Adipocyte (in vitro differentiated cells): Measurements from ENCODE around the gene DCANP1.

Source experiments
- DNase-seq: peaks from one replicate; pipeline ENCODE4 v3.0.0-alpha.2; 2015; ENCODE audit warnings: low read depth
- H3K27me3 ChIP-seq: replicated peaks from 2 replicates; pipeline ENCODE4 v1.7.0; 2013; ENCODE audit warnings: mild to moderate bottlenecking, low read length, moderate library complexity; ENCODE audit not compliant: control insufficient read depth, insufficient read depth
- H3K36me3 ChIP-seq: 2 replicates; pipeline ENCODE4 v1.7.0; 2013; ENCODE audit warnings: low read length, mild to moderate bottlenecking, moderate library complexity; ENCODE audit not compliant: control insufficient read depth, insufficient read depth, severe bottlenecking
- H3K4me1 ChIP-seq: 2 replicates; pipeline ENCODE4 v1.7.0; 2013; ENCODE audit warnings: mild to moderate bottlenecking, low read length, moderate library complexity; ENCODE audit not compliant: control insufficient read depth, insufficient read depth
- H3K4me3 ChIP-seq: 2 replicates; pipeline ENCODE4 v1.7.0; 2013; ENCODE audit warnings: mild to moderate bottlenecking, low read length, moderate library complexity
- H3K9ac ChIP-seq: 2 replicates; pipeline ENCODE4 v1.7.0; 2013; ENCODE audit warnings: mild to moderate bottlenecking, low read length, moderate library complexity
- H3K9me3 ChIP-seq: 2 replicates; pipeline ENCODE4 v1.7.0; 2013; ENCODE audit warnings: mild to moderate bottlenecking, low read length, moderate library complexity; ENCODE audit not compliant: control insufficient read depth

DCANP1 gene

DNA sequence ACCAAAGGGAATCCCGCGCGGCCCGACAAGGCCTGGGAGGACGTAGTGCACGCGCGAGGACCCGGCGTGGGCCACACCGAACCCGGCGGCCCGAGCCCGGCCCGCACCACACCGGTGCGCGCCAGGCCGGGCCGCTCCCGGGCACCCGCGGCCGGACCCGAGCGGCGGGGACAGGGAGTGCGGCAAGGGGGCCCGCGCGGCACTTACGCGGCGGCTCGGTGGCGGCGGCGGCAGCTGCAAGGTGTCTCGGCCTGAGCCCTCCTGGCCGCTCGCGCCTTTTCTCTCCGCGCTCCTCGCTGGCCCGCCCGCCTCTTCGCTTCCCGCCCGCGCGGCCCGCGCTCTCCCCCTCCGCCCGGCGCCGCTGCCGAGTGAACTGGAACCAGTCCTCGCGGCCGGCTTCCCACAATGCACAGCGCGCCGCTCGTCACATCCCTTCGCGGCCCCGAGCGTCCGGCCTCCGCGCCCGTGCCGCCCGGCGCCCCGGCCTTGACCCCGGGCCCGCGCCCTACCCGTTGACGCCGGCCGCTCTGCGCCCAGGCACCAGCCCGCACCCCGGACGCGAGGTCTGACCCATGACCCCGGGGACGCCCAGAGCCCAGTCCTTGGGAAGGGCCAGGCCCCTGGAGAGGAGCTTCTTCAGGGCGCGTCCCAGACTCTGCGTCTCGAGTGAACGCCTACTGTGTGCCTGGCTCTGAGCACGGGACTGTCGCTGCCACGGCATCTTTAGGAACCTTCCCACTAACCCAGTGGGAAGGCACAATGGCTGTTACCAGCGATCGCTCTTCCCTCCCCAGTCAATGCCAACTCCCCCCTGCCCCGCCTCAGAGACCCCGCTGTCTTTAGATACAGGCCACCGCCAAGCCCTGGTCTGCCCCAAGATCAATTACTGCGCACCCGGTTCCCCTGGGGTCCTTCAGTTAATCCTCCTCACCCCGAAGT is 48.0 kb downstream of the DCANP1 start, which contains the start of gene MACROH2A1:
Gene MACROH2A1 (minus strand): TSS at position 377 of the 939 bp plus-strand sequence. CDS start 10,138 bp downstream, outside the sequence.
- Histone ChIP-seq H3K36me3 (no peaks in the 10 kb centered on the region), H3K27me3 (no peaks in the 10 kb centered on the region)
- peak; percentile 97 for DNase-seq

GRCh38 chr5:135398160-135398854 is 48.8 kb downstream of the DCANP1 start:
- Histone ChIP-seq H3K9me3 (no peaks in the 10 kb centered on the region), H3K27me3 (no peaks in the 10 kb centered on the region), H3K36me3 (no peaks in the 10 kb centered on the region), H3K4me1 (peaks cover 29% of the 10 kb centered on the region), H3K9ac (peak overlapping the region; percentile 94), H3K4me3 (peak overlapping the region; percentile 91)
- DNase-seq = peak; percentile 71

More for the DNA sequence above, 48.0 kb downstream of the DCANP1 start, which contains the start of gene MACROH2A1:
- Histone ChIP-seq H3K9ac (peak within 1 kb of the TSS; percentile 94), H3K4me1 (peaks cover 21% of the 10 kb centered on the region), H3K9me3 (no peaks in the 10 kb centered on the region), H3K4me3 (peak within 1 kb of the TSS; percentile 91)

GRCh38 chr5:135397084-135397483 is 50.1 kb downstream of the DCANP1 start:
- Histone ChIP-seq H3K36me3 (no peaks in the 10 kb centered on the region), H3K4me1 (peaks cover 41% of the 10 kb centered on the region), H3K27me3 (no peaks in the 10 kb centered on the region), H3K9me3 (no peaks in the 10 kb centered on the region), H3K4me3 (peak overlapping the region; percentile 91), H3K9ac (peak overlapping the region; percentile 94)
- DNase-seq = no peak

GRCh38 chr5:135396459-135397055 is 50.6 kb downstream of the DCANP1 start:
- H3K36me3 ChIP-seq = no peaks in the 10 kb centered on the region
- no peak overlapping the region for H3K4me3 ChIP-seq
- DNase-seq = no peak
- peaks cover 47% of the 10 kb centered on the region for H3K4me1 ChIP-seq
- no peak overlapping the region for H3K9ac ChIP-seq
- no peaks in the 10 kb centered on the region for H3K27me3 ChIP-seq
- no peaks in the 10 kb centered on the region for H3K9me3 ChIP-seq

DNA sequence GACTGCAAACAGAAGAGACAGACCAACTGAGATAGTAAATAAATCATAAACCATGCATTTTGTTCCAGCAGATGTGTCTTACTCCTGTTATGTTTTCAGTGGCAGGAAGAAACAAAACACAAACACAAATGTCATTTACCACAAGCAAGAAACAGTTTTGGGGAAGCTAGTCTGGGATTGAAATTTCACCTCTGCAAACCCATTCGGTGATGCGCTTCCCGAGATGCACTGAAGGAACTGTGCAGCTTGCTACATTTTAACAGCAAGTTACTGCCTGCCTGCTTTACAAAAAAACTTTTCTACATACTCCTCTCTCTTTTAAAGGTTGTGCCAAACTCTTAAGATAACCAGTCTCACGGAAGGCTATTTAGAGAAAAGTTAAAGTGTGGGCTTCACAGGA is 51.3 kb downstream of the DCANP1 start:
- no peaks in the 10 kb centered on the region for H3K36me3 ChIP-seq
- DNase-seq = no peak
- H3K9me3 ChIP-seq = no peaks in the 10 kb centered on the region
- peaks cover 54% of the 10 kb centered on the region for H3K4me1 ChIP-seq
- H3K9ac ChIP-seq = no peak overlapping the region
- H3K4me3 ChIP-seq = no peak overlapping the region
- no peaks in the 10 kb centered on the region for H3K27me3 ChIP-seq

- no peaks in the 10 kb centered on the region for H3K9me3 ChIP-seq
- no peak overlapping the region for H3K4me3 ChIP-seq
- peaks cover 58% of the 10 kb centered on the region for H3K4me1 ChIP-seq
- no peaks in the 10 kb centered on the region for H3K27me3 ChIP-seq
- no peak overlapping the region for H3K9ac ChIP-seq
- H3K36me3 ChIP-seq = no peaks in the 10 kb centered on the region
- no peak for DNase-seq
These were observed 51.7 kb downstream of the DCANP1 start for GRCh38 chr5:135395451-135395850.
